ENCODE results near the gene DIS3L2. TPM values are rescaled to one million over a fixed set of nuclear protein-coding genes. Genes with fewer than 3 reads are reported as not detected.

DIS3L2 gene
- total RNA-seq, 1 donor from 2014 or later, result 34.3 TPM

DNA sequence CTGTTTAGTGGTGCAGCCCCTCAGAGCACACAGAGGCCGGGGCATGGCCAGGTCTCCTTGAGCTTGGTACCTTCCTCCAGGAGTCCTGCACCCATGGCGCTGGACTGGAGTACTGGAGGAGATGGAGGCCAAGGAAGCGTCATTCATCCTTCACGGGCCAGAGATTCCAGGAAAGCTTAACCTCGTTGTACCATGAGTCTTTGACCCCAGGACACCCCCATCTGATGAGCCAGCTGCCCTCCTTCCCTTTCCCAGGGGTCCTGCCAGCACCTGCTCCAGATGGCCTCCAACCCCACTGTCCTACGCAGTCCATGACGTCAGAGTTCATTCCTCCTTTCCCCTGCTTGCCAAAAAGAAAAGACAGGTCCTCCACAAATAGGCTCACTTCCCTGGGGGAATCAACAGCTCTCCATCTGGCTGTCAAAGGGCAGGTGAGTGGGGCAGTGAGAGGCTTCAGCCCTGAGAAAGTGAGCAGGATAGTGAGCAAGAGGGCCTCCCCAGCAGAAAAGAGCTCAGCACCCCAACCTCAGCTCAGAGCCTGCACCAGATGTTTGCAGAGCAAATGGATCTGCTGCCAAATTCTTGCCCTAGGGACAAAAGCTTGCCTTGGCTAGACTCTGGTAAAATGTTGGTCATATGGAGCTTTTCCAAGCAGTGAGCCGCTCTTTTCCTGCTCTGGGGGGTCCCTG lies 30.8 kb upstream of the DIS3L2 start:
- Mint-ChIP-seq H3K36me3 (ENCODE audit: unreplicated experiment) (no peaks in the 10 kb centered on the region), H3K27me3 (ENCODE audit: unreplicated experiment) (peaks cover 56% of the 10 kb centered on the region), H3K9me3 (ENCODE audit: unreplicated experiment) (no peaks in the 10 kb centered on the region), H3K4me1 (ENCODE audit: unreplicated experiment) (peaks cover 5% of the 10 kb centered on the region), H3K27ac (ENCODE audit: unreplicated experiment) (no peak overlapping the region), H3K4me3 (ENCODE audit: unreplicated experiment) (no peak overlapping the region)
- peak; percentile 74 for DNase-seq (ENCODE audit: extremely low spot score, unreplicated experiment)
- TF ChIP-seq, protein P1, sequence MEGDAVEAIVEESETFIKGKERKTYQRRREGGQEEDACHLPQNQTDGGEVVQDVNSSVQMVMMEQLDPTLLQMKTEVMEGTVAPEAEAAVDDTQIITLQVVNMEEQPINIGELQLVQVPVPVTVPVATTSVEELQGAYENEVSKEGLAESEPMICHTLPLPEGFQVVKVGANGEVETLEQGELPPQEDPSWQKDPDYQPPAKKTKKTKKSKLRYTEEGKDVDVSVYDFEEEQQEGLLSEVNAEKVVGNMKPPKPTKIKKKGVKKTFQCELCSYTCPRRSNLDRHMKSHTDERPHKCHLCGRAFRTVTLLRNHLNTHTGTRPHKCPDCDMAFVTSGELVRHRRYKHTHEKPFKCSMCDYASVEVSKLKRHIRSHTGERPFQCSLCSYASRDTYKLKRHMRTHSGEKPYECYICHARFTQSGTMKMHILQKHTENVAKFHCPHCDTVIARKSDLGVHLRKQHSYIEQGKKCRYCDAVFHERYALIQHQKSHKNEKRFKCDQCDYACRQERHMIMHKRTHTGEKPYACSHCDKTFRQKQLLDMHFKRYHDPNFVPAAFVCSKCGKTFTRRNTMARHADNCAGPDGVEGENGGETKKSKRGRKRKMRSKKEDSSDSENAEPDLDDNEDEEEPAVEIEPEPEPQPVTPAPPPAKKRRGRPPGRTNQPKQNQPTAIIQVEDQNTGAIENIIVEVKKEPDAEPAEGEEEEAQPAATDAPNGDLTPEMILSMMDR (IDR thresholded peaks at IDR 0.05), result no peak

DNA sequence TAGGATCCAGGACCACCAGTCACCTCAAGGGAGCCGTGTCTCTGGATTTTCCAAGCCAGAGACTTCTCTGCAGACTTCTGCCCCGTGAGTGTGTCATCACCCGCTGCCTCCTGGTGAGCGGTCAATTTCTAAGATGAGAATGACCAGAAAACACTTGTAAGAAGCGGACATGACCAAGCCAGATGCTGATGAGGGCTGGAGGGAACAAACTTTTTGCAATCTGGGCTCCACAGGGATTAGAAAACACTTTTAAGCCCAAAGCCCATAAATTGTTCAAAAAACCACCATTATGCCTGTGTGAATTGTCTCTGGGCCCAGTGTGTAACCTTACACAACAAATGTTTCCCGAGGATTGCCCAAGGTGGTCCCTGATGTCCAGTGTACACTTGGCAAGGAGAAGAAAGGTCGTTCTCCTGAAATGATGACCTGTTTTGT lies 30.0 kb upstream of the DIS3L2 start:
- TF ChIP-seq, protein P1 (IDR thresholded peaks at IDR 0.05), result no peak
- Mint-ChIP-seq H3K27ac (ENCODE audit: unreplicated experiment) (no peak overlapping the region), H3K9me3 (ENCODE audit: unreplicated experiment) (no peaks in the 10 kb centered on the region), H3K27me3 (ENCODE audit: unreplicated experiment) (peaks cover 55% of the 10 kb centered on the region), H3K4me1 (ENCODE audit: unreplicated experiment) (peaks cover 4% of the 10 kb centered on the region), H3K36me3 (ENCODE audit: unreplicated experiment) (no peaks in the 10 kb centered on the region), H3K4me3 (ENCODE audit: unreplicated experiment) (no peak overlapping the region)
- DNase-seq (ENCODE audit: extremely low spot score, unreplicated experiment), result peak; percentile 32

DNA sequence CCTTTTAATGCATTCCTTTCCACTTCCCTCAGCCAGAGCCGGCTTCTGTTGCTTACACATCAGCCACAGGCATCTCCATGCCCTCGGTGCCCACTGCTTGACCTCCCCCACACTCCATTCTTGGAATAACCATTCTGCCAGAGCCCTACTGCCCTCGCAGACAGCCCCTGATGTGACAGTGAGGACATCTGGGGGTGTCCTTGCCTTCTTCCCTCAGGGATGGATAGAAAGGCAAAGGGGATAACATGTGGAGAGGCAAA lies 28.9 kb upstream of the DIS3L2 start:
- DNase-seq (ENCODE audit: extremely low spot score, unreplicated experiment), result peak; percentile 71
- no peaks in the 10 kb centered on the region for H3K36me3 Mint-ChIP-seq (ENCODE audit: unreplicated experiment)
- H3K27me3 Mint-ChIP-seq (ENCODE audit: unreplicated experiment), result peaks cover 44% of the 10 kb centered on the region
- H3K4me1 Mint-ChIP-seq (ENCODE audit: unreplicated experiment), result no peaks in the 10 kb centered on the region
- TF ChIP-seq, protein P1 (IDR thresholded peaks at IDR 0.05), result no peak
- no peak overlapping the region for H3K27ac Mint-ChIP-seq (ENCODE audit: unreplicated experiment)
- no peak overlapping the region for H3K4me3 Mint-ChIP-seq (ENCODE audit: unreplicated experiment)
- no peaks in the 10 kb centered on the region for H3K9me3 Mint-ChIP-seq (ENCODE audit: unreplicated experiment)

DNA sequence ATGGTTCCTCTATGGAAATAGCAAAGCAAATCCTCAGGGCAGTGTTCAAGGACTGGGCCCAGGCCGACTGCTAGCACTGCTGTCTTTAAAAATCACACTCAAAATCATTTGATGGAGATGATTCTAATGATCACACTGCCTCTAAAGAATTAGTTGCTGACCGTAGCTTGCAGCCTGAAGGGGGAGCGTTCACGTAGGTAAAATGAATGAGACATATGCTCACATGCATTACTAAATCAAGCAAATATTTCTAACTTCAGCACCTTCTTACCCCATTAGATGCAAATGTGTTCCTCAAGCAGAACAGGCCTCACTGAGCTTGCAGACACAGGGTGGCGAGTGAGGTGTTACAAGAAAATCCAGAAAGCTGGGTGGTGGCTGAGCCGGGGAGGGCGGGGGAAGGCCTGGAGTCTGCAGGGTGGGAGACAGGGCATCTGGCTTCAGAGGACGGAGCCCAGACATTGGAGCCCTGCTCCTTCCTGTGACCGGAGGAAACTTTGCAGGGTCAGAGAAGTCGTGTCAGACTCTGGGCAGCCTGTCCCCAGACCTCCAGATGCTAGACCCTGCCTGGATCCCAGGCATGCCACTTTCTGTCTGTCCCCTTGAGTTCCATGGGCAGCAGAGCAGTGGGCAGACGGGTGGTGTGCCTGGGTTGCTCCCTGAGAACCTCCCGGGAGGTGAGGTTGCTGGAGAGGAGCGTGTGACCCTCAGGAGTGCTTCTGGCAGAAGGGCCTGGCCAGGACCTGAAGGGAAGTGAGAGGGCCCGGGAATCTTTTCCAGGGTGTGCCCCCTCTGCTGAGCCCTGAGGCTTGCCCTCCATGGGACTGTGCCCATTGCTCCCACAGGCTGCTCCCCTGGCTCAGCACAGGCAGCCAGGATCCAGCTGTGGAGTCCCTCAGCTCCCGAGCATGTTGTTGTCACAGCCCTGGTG lies 28.3 kb upstream of the DIS3L2 start:
- Mint-ChIP-seq H3K4me1 (ENCODE audit: unreplicated experiment) (no peaks in the 10 kb centered on the region), H3K9me3 (ENCODE audit: unreplicated experiment) (no peaks in the 10 kb centered on the region), H3K4me3 (ENCODE audit: unreplicated experiment) (no peak overlapping the region), H3K27ac (ENCODE audit: unreplicated experiment) (no peak overlapping the region), H3K36me3 (ENCODE audit: unreplicated experiment) (no peaks in the 10 kb centered on the region), H3K27me3 (ENCODE audit: unreplicated experiment) (peaks cover 37% of the 10 kb centered on the region)
- TF ChIP-seq, protein P1 (IDR thresholded peaks at IDR 0.05), result peak; percentile 12
- DNase-seq (ENCODE audit: extremely low spot score, unreplicated experiment), result peak; percentile 67

DNA sequence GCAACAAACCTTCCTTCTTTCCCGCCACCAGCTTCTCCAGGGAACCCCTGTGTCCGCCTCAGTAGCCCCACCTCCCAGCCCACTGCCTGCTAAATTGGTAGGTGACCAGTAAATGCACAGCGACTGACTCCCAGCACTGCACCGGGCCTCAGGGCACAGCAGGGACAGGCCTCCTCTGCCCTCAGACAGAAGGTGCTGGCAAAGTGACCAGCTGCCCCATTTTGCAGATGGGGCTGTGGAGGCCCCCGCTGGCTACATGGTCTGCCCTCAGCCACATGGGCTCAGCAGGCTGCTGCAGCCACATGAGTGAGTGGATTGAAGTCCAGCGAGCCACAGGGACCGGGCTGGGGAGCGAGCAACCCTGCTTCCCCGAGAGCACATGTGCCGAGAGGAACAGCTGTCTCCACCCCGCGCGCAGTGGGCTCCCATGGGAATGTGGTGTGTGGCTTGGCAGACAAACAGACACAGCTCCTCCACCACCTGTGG lies 27.6 kb upstream of the DIS3L2 start:
- no peaks in the 10 kb centered on the region for H3K9me3 Mint-ChIP-seq (ENCODE audit: unreplicated experiment)
- peak; percentile 80 for DNase-seq (ENCODE audit: extremely low spot score, unreplicated experiment)
- TF ChIP-seq, protein P1 (IDR thresholded peaks at IDR 0.05), result no peak
- H3K27me3 Mint-ChIP-seq (ENCODE audit: unreplicated experiment), result peaks cover 37% of the 10 kb centered on the region
- H3K36me3 Mint-ChIP-seq (ENCODE audit: unreplicated experiment), result no peaks in the 10 kb centered on the region
- no peak overlapping the region for H3K27ac Mint-ChIP-seq (ENCODE audit: unreplicated experiment)
- H3K4me1 Mint-ChIP-seq (ENCODE audit: unreplicated experiment), result no peaks in the 10 kb centered on the region
- no peak overlapping the region for H3K4me3 Mint-ChIP-seq (ENCODE audit: unreplicated experiment)
